ENCODE results near the gene RNF133.
"Not testable (repeated sequence)": the region's sequence is repeated elsewhere in the genome, so short reads cannot be mapped to it uniquely, and the experiment has no call there.

The RNF133 gene

GRCh38 chr7:122688400-122688998 lies 10.4 kb downstream of the RNF133 start:
- DNase-seq, result no peak

GRCh38 chr7:122686360-122686878 lies 12.5 kb downstream of the RNF133 start:
- no peak for DNase-seq

GRCh38 chr7:122684504-122684903 lies 14.4 kb downstream of the RNF133 start:
- no peak for DNase-seq

- DNase-seq, result no peak
Observed at GRCh38 chr7:122682815-122683550, 15.9 kb downstream of the RNF133 start.

GRCh38 chr7:122681186-122681585 lies 17.7 kb downstream of the RNF133 start:
- not testable (repeated sequence) for DNase-seq

- no peak for DNase-seq
Observed at GRCh38 chr7:122679813-122680212, 19.1 kb downstream of the RNF133 start.

GRCh38 chr7:122679269-122679709 lies 19.6 kb downstream of the RNF133 start:
- DNase-seq, result not testable (repeated sequence)

- DNase-seq, result no peak
Observed at GRCh38 chr7:122677149-122677548, 21.8 kb downstream of the RNF133 start.

- no peak for DNase-seq
Observed at GRCh38 chr7:122676466-122676865, 22.5 kb downstream of the RNF133 start.

GRCh38 chr7:122675621-122676020 lies 23.3 kb downstream of the RNF133 start:
- no peak for DNase-seq

- no peak for DNase-seq
Observed at GRCh38 chr7:122675011-122675410, 23.9 kb downstream of the RNF133 start.

- DNase-seq, result no peak
Observed at GRCh38 chr7:122674502-122674901, 24.4 kb downstream of the RNF133 start.

- DNase-seq, result no peak
Observed at GRCh38 chr7:122673951-122674350, 25.0 kb downstream of the RNF133 start.

GRCh38 chr7:122672536-122672935 lies 26.4 kb downstream of the RNF133 start:
- DNase-seq, result no peak

- DNase-seq, result no peak
Observed at GRCh38 chr7:122663733-122664132, 35.2 kb downstream of the RNF133 start.

- DNase-seq, result no peak
Observed at GRCh38 chr7:122658856-122659255, 40.1 kb downstream of the RNF133 start.

- no peak for DNase-seq
Observed at GRCh38 chr7:122653685-122654084, 45.2 kb downstream of the RNF133 start.

GRCh38 chr7:122652876-122653275 lies 46.0 kb downstream of the RNF133 start:
- DNase-seq, result no peak

GRCh38 chr7:122651451-122651850 lies 47.5 kb downstream of the RNF133 start:
- no peak for DNase-seq
